ENCODE data around the gene LYRM2.

LYRM2 gene

DNA sequence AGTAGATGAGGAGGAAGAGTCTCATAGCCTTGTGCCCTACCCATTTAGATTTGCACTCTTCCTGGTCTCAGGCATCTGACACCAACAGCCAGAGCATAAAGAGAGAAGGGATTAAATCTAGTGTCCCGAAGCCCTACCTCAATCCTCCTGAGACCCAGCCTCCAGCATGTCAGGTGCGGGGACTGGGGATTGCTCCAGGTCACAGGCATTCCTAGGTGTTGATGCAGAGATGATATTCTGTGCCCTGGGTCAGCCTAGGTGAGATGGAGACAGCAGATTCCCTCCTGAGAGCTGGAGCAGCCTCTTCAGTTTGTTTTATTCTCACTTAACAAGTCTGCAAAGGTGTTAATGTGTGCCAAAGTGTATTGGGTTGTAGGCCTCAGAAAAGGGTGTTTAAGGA, 115.8 kb downstream of the LYRM2 start:
- Histone ChIP-seq H3K27ac (ENCODE audit: low read depth, low read length) (no peak overlapping the region), H4K20me1 (ENCODE audit: low read depth, low read length) (no peaks in the 10 kb centered on the region), H2AFZ (ENCODE audit: low read depth, low read length, severe bottlenecking) (no peak overlapping the region), H3K9me2 (replicated peaks; ENCODE audit: insufficient read depth, low read length) (no peaks in the 10 kb centered on the region), H3K36me3 (ENCODE audit: low read length) (no peaks in the 10 kb centered on the region), H3K9ac (ENCODE audit: low read length) (no peak overlapping the region), H3K4me2 (ENCODE audit: low read depth, low read length, poor library complexity, severe bottlenecking) (no peak overlapping the region), H3K79me2 (ENCODE audit: insufficient read depth, low read length) (no peaks in the 10 kb centered on the region), H3K9me3 (ENCODE audit: insufficient read depth, low read length) (no peaks in the 10 kb centered on the region), H3F3A (ENCODE audit: insufficient read depth) (no peaks in the 10 kb centered on the region), H3K27me3 (ENCODE audit: low read length) (no peaks in the 10 kb centered on the region), H3K4me3 (ENCODE audit: insufficient read depth, low read length, poor library complexity, severe bottlenecking) (no peak overlapping the region)
- TF ChIP-seq CTCF (IDR thresholded peaks at IDR 0.05; ENCODE audit: insufficient read depth, low read length, poor library complexity, severe bottlenecking) (no peak), EZH2phosphoT487 (conservative IDR thresholded peaks at IDR 0.05; ENCODE audit: low read length) (no peak)

GRCh38 chr6:89520736-89521135, 117.8 kb downstream of the LYRM2 start:
- Histone ChIP-seq H3K36me3 (ENCODE audit: low read length) (no peaks in the 10 kb centered on the region), H3K27me3 (ENCODE audit: low read length) (no peaks in the 10 kb centered on the region), H3K4me3 (ENCODE audit: insufficient read depth, low read length, poor library complexity, severe bottlenecking) (no peak overlapping the region), H3K9me3 (ENCODE audit: insufficient read depth, low read length) (no peaks in the 10 kb centered on the region), H3K9me2 (replicated peaks; ENCODE audit: insufficient read depth, low read length) (no peaks in the 10 kb centered on the region), H3K9ac (ENCODE audit: low read length) (no peak overlapping the region), H2AFZ (ENCODE audit: low read depth, low read length, severe bottlenecking) (no peak overlapping the region), H4K20me1 (ENCODE audit: low read depth, low read length) (no peaks in the 10 kb centered on the region), H3F3A (ENCODE audit: insufficient read depth) (no peaks in the 10 kb centered on the region), H3K4me2 (ENCODE audit: low read depth, low read length, poor library complexity, severe bottlenecking) (no peak overlapping the region), H3K27ac (ENCODE audit: low read depth, low read length) (no peak overlapping the region), H3K79me2 (ENCODE audit: insufficient read depth, low read length) (no peaks in the 10 kb centered on the region)
- TF ChIP-seq EZH2phosphoT487 (conservative IDR thresholded peaks at IDR 0.05; ENCODE audit: low read length): no peak
- TF ChIP-seq CTCF (IDR thresholded peaks at IDR 0.05; ENCODE audit: insufficient read depth, low read length, poor library complexity, severe bottlenecking): no peak

GRCh38 chr6:89518352-89519055, 120.0 kb downstream of the LYRM2 start:
- no peak overlapping the region for H3K4me3 ChIP-seq (ENCODE audit: insufficient read depth, low read length, poor library complexity, severe bottlenecking)
- H3K9ac ChIP-seq (ENCODE audit: low read length): no peak overlapping the region
- no peaks in the 10 kb centered on the region for H3F3A ChIP-seq (ENCODE audit: insufficient read depth)
- H3K36me3 ChIP-seq (ENCODE audit: low read length): no peaks in the 10 kb centered on the region
- TF ChIP-seq EZH2phosphoT487 (conservative IDR thresholded peaks at IDR 0.05; ENCODE audit: low read length) (no peak), CTCF (IDR thresholded peaks at IDR 0.05; ENCODE audit: insufficient read depth, low read length, poor library complexity, severe bottlenecking) (no peak)
- H3K27ac ChIP-seq (ENCODE audit: low read depth, low read length): no peak overlapping the region
- no peaks in the 10 kb centered on the region for H3K79me2 ChIP-seq (ENCODE audit: insufficient read depth, low read length)
- no peaks in the 10 kb centered on the region for H3K9me3 ChIP-seq (ENCODE audit: insufficient read depth, low read length)
- no peak overlapping the region for H2AFZ ChIP-seq (ENCODE audit: low read depth, low read length, severe bottlenecking)
- H3K9me2 ChIP-seq (replicated peaks; ENCODE audit: insufficient read depth, low read length): no peaks in the 10 kb centered on the region
- no peaks in the 10 kb centered on the region for H4K20me1 ChIP-seq (ENCODE audit: low read depth, low read length)
- H3K27me3 ChIP-seq (ENCODE audit: low read length): no peaks in the 10 kb centered on the region
- no peak overlapping the region for H3K4me2 ChIP-seq (ENCODE audit: low read depth, low read length, poor library complexity, severe bottlenecking)

Data from SU-DHL-6 (cell line).